ENCODE results near the gene HDLBP.
"Not testable (repeated sequence)": the region's sequence is repeated elsewhere in the genome, so short reads cannot be mapped to it uniquely, and the experiment has no call there.

The HDLBP gene

GRCh38 chr2:241329669-241330615 lies 14.5 kb upstream of the HDLBP start:
- H3K4me1 ChIP-seq (ENCODE audit: control insufficient read depth, insufficient read depth, low read length), result no peaks in the 10 kb centered on the region
- H3K9ac ChIP-seq (ENCODE audit: low read length in 2 of 2), result no peak overlapping the region
- no peak overlapping the region for H3K4me3 ChIP-seq (ENCODE audit: low read length in 2 of 2)
- H3K27ac ChIP-seq (ENCODE audit: low read length), result no peak overlapping the region
- H3K36me3 ChIP-seq (ENCODE audit: control insufficient read depth in 2 of 2, insufficient read depth in 2 of 2, low read length in 2 of 2), result peaks cover 15 to 17% of the 10 kb centered on the region in 2 donors
- H3K27me3 ChIP-seq (ENCODE audit: control insufficient read depth in 1 of 2, insufficient read depth in 2 of 2, low read length in 2 of 2), result no peaks in the 10 kb centered on the region
- H3K9me3 ChIP-seq (ENCODE audit: control insufficient read depth in 2 of 2, low read length in 2 of 2), result no peaks in the 10 kb centered on the region

GRCh38 chr2:241325257-241325656 lies 9.8 kb upstream of the HDLBP start:
- H3K27me3 ChIP-seq (ENCODE audit: control insufficient read depth in 1 of 2, insufficient read depth in 2 of 2, low read length in 2 of 2), result no peaks in the 10 kb centered on the region
- H3K9ac ChIP-seq (ENCODE audit: low read length in 2 of 2), result no peak overlapping the region
- H3K4me1 ChIP-seq (ENCODE audit: control insufficient read depth, insufficient read depth, low read length), result no peaks in the 10 kb centered on the region
- peaks cover 7 to 12% of the 10 kb centered on the region in 2 donors for H3K36me3 ChIP-seq (ENCODE audit: control insufficient read depth in 2 of 2, insufficient read depth in 2 of 2, low read length in 2 of 2)
- H3K27ac ChIP-seq (ENCODE audit: low read length), result no peak overlapping the region
- no peak overlapping the region for H3K4me3 ChIP-seq (ENCODE audit: low read length in 2 of 2)
- no peaks in the 10 kb centered on the region for H3K9me3 ChIP-seq (ENCODE audit: control insufficient read depth in 2 of 2, low read length in 2 of 2)

GRCh38 chr2:241324775-241325174 lies 9.3 kb upstream of the HDLBP start:
- Histone ChIP-seq H3K9me3 (ENCODE audit: control insufficient read depth in 2 of 2, low read length in 2 of 2) (no peaks in the 10 kb centered on the region), H3K9ac (ENCODE audit: low read length in 2 of 2) (no peak overlapping the region), H3K27me3 (ENCODE audit: control insufficient read depth in 1 of 2, insufficient read depth in 2 of 2, low read length in 2 of 2) (no peaks in the 10 kb centered on the region), H3K36me3 (ENCODE audit: control insufficient read depth in 2 of 2, insufficient read depth in 2 of 2, low read length in 2 of 2) (peaks cover 7 to 10% of the 10 kb centered on the region in 2 donors), H3K27ac (ENCODE audit: low read length) (no peak overlapping the region), H3K4me3 (ENCODE audit: low read length in 2 of 2) (no peak overlapping the region), H3K4me1 (ENCODE audit: control insufficient read depth, insufficient read depth, low read length) (no peaks in the 10 kb centered on the region)

GRCh38 chr2:241323778-241324177 lies 8.3 kb upstream of the HDLBP start:
- no peak overlapping the region for H3K9ac ChIP-seq (ENCODE audit: low read length in 2 of 2)
- no peaks in the 10 kb centered on the region for H3K4me1 ChIP-seq (ENCODE audit: control insufficient read depth, insufficient read depth, low read length)
- no peak overlapping the region for H3K4me3 ChIP-seq (ENCODE audit: low read length in 2 of 2)
- peaks cover 4 to 5% of the 10 kb centered on the region in 2 donors for H3K36me3 ChIP-seq (ENCODE audit: control insufficient read depth in 2 of 2, insufficient read depth in 2 of 2, low read length in 2 of 2)
- no peak overlapping the region for H3K27ac ChIP-seq (ENCODE audit: low read length)
- H3K9me3 ChIP-seq (ENCODE audit: control insufficient read depth in 2 of 2, low read length in 2 of 2), result no peaks in the 10 kb centered on the region
- H3K27me3 ChIP-seq (ENCODE audit: control insufficient read depth in 1 of 2, insufficient read depth in 2 of 2, low read length in 2 of 2), result no peaks in the 10 kb centered on the region

GRCh38 chr2:241321886-241322285 lies 6.4 kb upstream of the HDLBP start:
- Histone ChIP-seq H3K9ac (ENCODE audit: low read length in 2 of 2) (peak overlapping the region in 1 of 2 donors; percentile 24), H3K4me1 (ENCODE audit: control insufficient read depth, insufficient read depth, low read length) (peaks cover 8% of the 10 kb centered on the region), H3K36me3 (ENCODE audit: control insufficient read depth in 2 of 2, insufficient read depth in 2 of 2, low read length in 2 of 2) (peaks cover 2 to 4% of the 10 kb centered on the region in 2 donors), H3K27me3 (ENCODE audit: control insufficient read depth in 1 of 2, insufficient read depth in 2 of 2, low read length in 2 of 2) (no peaks in the 10 kb centered on the region), H3K4me3 (ENCODE audit: low read length in 2 of 2) (no peak overlapping the region), H3K27ac (ENCODE audit: low read length) (no peak overlapping the region), H3K9me3 (ENCODE audit: control insufficient read depth in 2 of 2, low read length in 2 of 2) (no peaks in the 10 kb centered on the region)

GRCh38 chr2:241321033-241321432 lies 5.6 kb upstream of the HDLBP start:
- Histone ChIP-seq H3K9me3 (ENCODE audit: control insufficient read depth in 2 of 2, low read length in 2 of 2) (no peaks in the 10 kb centered on the region), H3K27me3 (ENCODE audit: control insufficient read depth in 1 of 2, insufficient read depth in 2 of 2, low read length in 2 of 2) (no peaks in the 10 kb centered on the region), H3K4me3 (ENCODE audit: low read length in 2 of 2) (no peak overlapping the region), H3K4me1 (ENCODE audit: control insufficient read depth, insufficient read depth, low read length) (peaks cover 13% of the 10 kb centered on the region), H3K9ac (ENCODE audit: low read length in 2 of 2) (no peak overlapping the region), H3K36me3 (ENCODE audit: control insufficient read depth in 2 of 2, insufficient read depth in 2 of 2, low read length in 2 of 2) (peaks cover 0 to 2% of the 10 kb centered on the region in 2 donors), H3K27ac (ENCODE audit: low read length) (no peak overlapping the region)

- H3K27ac ChIP-seq (ENCODE audit: low read length), result no peak overlapping the region
- no peak overlapping the region for H3K4me3 ChIP-seq (ENCODE audit: low read length in 2 of 2)
- peaks cover 13% of the 10 kb centered on the region for H3K4me1 ChIP-seq (ENCODE audit: control insufficient read depth, insufficient read depth, low read length)
- H3K27me3 ChIP-seq (ENCODE audit: control insufficient read depth in 1 of 2, insufficient read depth in 2 of 2, low read length in 2 of 2), result no peaks in the 10 kb centered on the region
- H3K9me3 ChIP-seq (ENCODE audit: control insufficient read depth in 2 of 2, low read length in 2 of 2), result no peaks in the 10 kb centered on the region
- H3K9ac ChIP-seq (ENCODE audit: low read length in 2 of 2), result no peak overlapping the region
- H3K36me3 ChIP-seq (ENCODE audit: control insufficient read depth in 2 of 2, insufficient read depth in 2 of 2, low read length in 2 of 2), result no peaks in the 10 kb centered on the region
Observed at GRCh38 chr2:241320394-241320793, 4.9 kb upstream of the HDLBP start.

- not testable (repeated sequence) for H3K9ac ChIP-seq (ENCODE audit: low read length in 2 of 2); H3K27ac ChIP-seq (ENCODE audit: low read length); H3K9me3 ChIP-seq (ENCODE audit: control insufficient read depth in 2 of 2, low read length in 2 of 2); H3K36me3 ChIP-seq (ENCODE audit: control insufficient read depth in 2 of 2, insufficient read depth in 2 of 2, low read length in 2 of 2); H3K4me3 ChIP-seq (ENCODE audit: low read length in 2 of 2); H3K27me3 ChIP-seq (ENCODE audit: control insufficient read depth in 1 of 2, insufficient read depth in 2 of 2, low read length in 2 of 2)
- H3K4me1 ChIP-seq (ENCODE audit: control insufficient read depth, insufficient read depth, low read length), result peaks cover 20% of the 10 kb centered on the region
Observed at GRCh38 chr2:241318830-241319229, 3.4 kb upstream of the HDLBP start.

GRCh38 chr2:241317391-241317790 lies 1.9 kb upstream of the HDLBP start:
- Histone ChIP-seq H3K4me3 (ENCODE audit: low read length in 2 of 2) (peak overlapping the region; percentile 49 to 97), H3K9ac (ENCODE audit: low read length in 2 of 2) (peak overlapping the region in 1 of 2 donors; percentile 83), H3K36me3 (ENCODE audit: control insufficient read depth in 2 of 2, insufficient read depth in 2 of 2, low read length in 2 of 2) (no peaks in the 10 kb centered on the region), H3K4me1 (ENCODE audit: control insufficient read depth, insufficient read depth, low read length) (peaks cover 20% of the 10 kb centered on the region), H3K27me3 (ENCODE audit: control insufficient read depth in 1 of 2, insufficient read depth in 2 of 2, low read length in 2 of 2) (no peaks in the 10 kb centered on the region), H3K9me3 (ENCODE audit: control insufficient read depth in 2 of 2, low read length in 2 of 2) (no peaks in the 10 kb centered on the region), H3K27ac (ENCODE audit: low read length) (no peak overlapping the region)

- Histone ChIP-seq H3K9ac (ENCODE audit: low read length in 2 of 2) (peak overlapping the region; percentile 83 to 93), H3K4me3 (ENCODE audit: low read length in 2 of 2) (peak overlapping the region; percentile 49 to 97), H3K4me1 (ENCODE audit: control insufficient read depth, insufficient read depth, low read length) (peaks cover 20% of the 10 kb centered on the region)
Observed at GRCh38 chr2:241316825-241317224, 1.4 kb upstream of the HDLBP start.

More at GRCh38 chr2:241316825-241317224, 1.4 kb upstream of the HDLBP start:
- Histone ChIP-seq H3K36me3 (ENCODE audit: control insufficient read depth in 2 of 2, insufficient read depth in 2 of 2, low read length in 2 of 2) (no peaks in the 10 kb centered on the region), H3K27me3 (ENCODE audit: control insufficient read depth in 1 of 2, insufficient read depth in 2 of 2, low read length in 2 of 2) (no peaks in the 10 kb centered on the region), H3K27ac (ENCODE audit: low read length) (peak overlapping the region; percentile 98), H3K9me3 (ENCODE audit: control insufficient read depth in 2 of 2, low read length in 2 of 2) (no peaks in the 10 kb centered on the region)
